ENCODE results near the gene URI1. TPM values are rescaled to one million over a fixed set of nuclear protein-coding genes. Genes with fewer than 3 reads are reported as not detected.

The URI1 gene
- total and polyA plus RNA-seq, 2 donors, result 51.4 to 59.6 TPM

GRCh38 chr19:30060531-30061222, 118.6 kb downstream of the URI1 start:
- Histone ChIP-seq H3K27ac (ENCODE audit: low read depth in 1 of 2, low read length in 1 of 2) (no peak overlapping the region), H3K4me3 (ENCODE audit: low read length in 2 of 2) (no peak overlapping the region), H3K27me3 (ENCODE audit: control insufficient read depth in 2 of 2, insufficient read depth in 1 of 2, low read length in 1 of 2) (no peaks in the 10 kb centered on the region), H3K4me1 (ENCODE audit: control insufficient read depth in 2 of 2, insufficient read depth in 2 of 2, low read length in 2 of 2) (no peaks in the 10 kb centered on the region), H3K36me3 (ENCODE audit: control insufficient read depth in 2 of 2, insufficient read depth in 2 of 2, low read length in 1 of 2) (no peaks in the 10 kb centered on the region), H3K9me3 (ENCODE audit: control insufficient read depth in 2 of 2, insufficient read depth in 1 of 2, low read length in 1 of 2) (peaks cover 0 to 2% of the 10 kb centered on the region in 2 donors)
- DNase-seq (ENCODE audit: low read depth in 6 of 9, low spot score in 9 of 9), result no peak
- 85% methylated on average over 13 of the region's 13 CpGs for WGBS

- Histone ChIP-seq H3K27me3 (ENCODE audit: control insufficient read depth in 2 of 2, insufficient read depth in 1 of 2, low read length in 1 of 2) (no peaks in the 10 kb centered on the region), H3K4me3 (ENCODE audit: low read length in 2 of 2) (no peak overlapping the region), H3K4me1 (ENCODE audit: control insufficient read depth in 2 of 2, insufficient read depth in 2 of 2, low read length in 2 of 2) (no peaks in the 10 kb centered on the region), H3K9me3 (ENCODE audit: control insufficient read depth in 2 of 2, insufficient read depth in 1 of 2, low read length in 1 of 2) (peaks cover 0 to 2% of the 10 kb centered on the region in 2 donors), H3K36me3 (ENCODE audit: control insufficient read depth in 2 of 2, insufficient read depth in 2 of 2, low read length in 1 of 2) (no peaks in the 10 kb centered on the region), H3K27ac (ENCODE audit: low read depth in 1 of 2, low read length in 1 of 2) (no peak overlapping the region)
- no peak for DNase-seq (ENCODE audit: low read depth in 6 of 9, low spot score in 9 of 9)
- 92% methylated on average over 26 of the region's 26 CpGs for WGBS
Observed at GRCh38 chr19:30061223-30062064, 119.4 kb downstream of the URI1 start.

GRCh38 chr19:30062065-30062906, 120.2 kb downstream of the URI1 start:
- Histone ChIP-seq H3K36me3 (ENCODE audit: control insufficient read depth in 2 of 2, insufficient read depth in 2 of 2, low read length in 1 of 2) (no peaks in the 10 kb centered on the region), H3K27me3 (ENCODE audit: control insufficient read depth in 2 of 2, insufficient read depth in 1 of 2, low read length in 1 of 2) (no peaks in the 10 kb centered on the region), H3K9me3 (ENCODE audit: control insufficient read depth in 2 of 2, insufficient read depth in 1 of 2, low read length in 1 of 2) (peaks cover 0 to 2% of the 10 kb centered on the region in 2 donors), H3K4me1 (ENCODE audit: control insufficient read depth in 2 of 2, insufficient read depth in 2 of 2, low read length in 2 of 2) (peaks cover 0 to 8% of the 10 kb centered on the region in 2 donors), H3K27ac (ENCODE audit: low read depth in 1 of 2, low read length in 1 of 2) (no peak overlapping the region), H3K4me3 (ENCODE audit: low read length in 2 of 2) (no peak overlapping the region)
- no peak for DNase-seq (ENCODE audit: low read depth in 6 of 9, low spot score in 9 of 9)
- 90% methylated on average over 16 of the region's 16 CpGs for WGBS

GRCh38 chr19:30062907-30063649, 121.0 kb downstream of the URI1 start:
- H3K27ac ChIP-seq (ENCODE audit: low read depth in 1 of 2, low read length in 1 of 2), result no peak overlapping the region
- 93% methylated on average over 11 of the region's 11 CpGs for WGBS
- H3K4me1 ChIP-seq (ENCODE audit: control insufficient read depth in 2 of 2, insufficient read depth in 2 of 2, low read length in 2 of 2), result peaks cover 0 to 9% of the 10 kb centered on the region in 2 donors
- no peak for DNase-seq (ENCODE audit: low read depth in 6 of 9, low spot score in 9 of 9)
- no peak overlapping the region for H3K4me3 ChIP-seq (ENCODE audit: low read length in 2 of 2)
- H3K9me3 ChIP-seq (ENCODE audit: control insufficient read depth in 2 of 2, insufficient read depth in 1 of 2, low read length in 1 of 2), result peaks cover 0 to 2% of the 10 kb centered on the region in 2 donors
- no peaks in the 10 kb centered on the region for H3K27me3 ChIP-seq (ENCODE audit: control insufficient read depth in 2 of 2, insufficient read depth in 1 of 2, low read length in 1 of 2)
- H3K36me3 ChIP-seq (ENCODE audit: control insufficient read depth in 2 of 2, insufficient read depth in 2 of 2, low read length in 1 of 2), result no peaks in the 10 kb centered on the region

- no peak for DNase-seq (ENCODE audit: low read depth in 6 of 9, low spot score in 9 of 9)
- Histone ChIP-seq H3K9me3 (ENCODE audit: control insufficient read depth in 2 of 2, insufficient read depth in 1 of 2, low read length in 1 of 2) (peaks cover 0 to 2% of the 10 kb centered on the region in 2 donors), H3K27ac (ENCODE audit: low read depth in 1 of 2, low read length in 1 of 2) (no peak overlapping the region), H3K4me3 (ENCODE audit: low read length in 2 of 2) (no peak overlapping the region), H3K36me3 (ENCODE audit: control insufficient read depth in 2 of 2, insufficient read depth in 2 of 2, low read length in 1 of 2) (no peaks in the 10 kb centered on the region), H3K27me3 (ENCODE audit: control insufficient read depth in 2 of 2, insufficient read depth in 1 of 2, low read length in 1 of 2) (no peaks in the 10 kb centered on the region), H3K4me1 (ENCODE audit: control insufficient read depth in 2 of 2, insufficient read depth in 2 of 2, low read length in 2 of 2) (peaks cover 0 to 9% of the 10 kb centered on the region in 2 donors)
- WGBS, result 95% methylated on average over 13 of the region's 13 CpGs
Observed at GRCh38 chr19:30063650-30064347, 121.8 kb downstream of the URI1 start.

- Histone ChIP-seq H3K36me3 (ENCODE audit: control insufficient read depth in 2 of 2, insufficient read depth in 2 of 2, low read length in 1 of 2) (no peaks in the 10 kb centered on the region), H3K4me3 (ENCODE audit: low read length in 2 of 2) (no peak overlapping the region), H3K9me3 (ENCODE audit: control insufficient read depth in 2 of 2, insufficient read depth in 1 of 2, low read length in 1 of 2) (peaks cover 0 to 2% of the 10 kb centered on the region in 2 donors), H3K27me3 (ENCODE audit: control insufficient read depth in 2 of 2, insufficient read depth in 1 of 2, low read length in 1 of 2) (no peaks in the 10 kb centered on the region), H3K4me1 (ENCODE audit: control insufficient read depth in 2 of 2, insufficient read depth in 2 of 2, low read length in 2 of 2) (peaks cover 0 to 9% of the 10 kb centered on the region in 2 donors), H3K27ac (ENCODE audit: low read depth in 1 of 2, low read length in 1 of 2) (no peak overlapping the region)
- DNase-seq (ENCODE audit: low read depth in 6 of 9, low spot score in 9 of 9), result no peak
- WGBS, result 79% methylated on average over 19 of the region's 19 CpGs
Observed at GRCh38 chr19:30064348-30064699, 122.3 kb downstream of the URI1 start.

- DNase-seq (ENCODE audit: low read depth in 6 of 9, low spot score in 9 of 9), result no peak
- 86% methylated on average over 16 of the region's 16 CpGs for WGBS
- Histone ChIP-seq H3K4me3 (ENCODE audit: low read length in 2 of 2) (no peak overlapping the region), H3K9me3 (ENCODE audit: control insufficient read depth in 2 of 2, insufficient read depth in 1 of 2, low read length in 1 of 2) (no peaks in the 10 kb centered on the region), H3K4me1 (ENCODE audit: control insufficient read depth in 2 of 2, insufficient read depth in 2 of 2, low read length in 2 of 2) (peaks cover 0 to 9% of the 10 kb centered on the region in 2 donors), H3K36me3 (ENCODE audit: control insufficient read depth in 2 of 2, insufficient read depth in 2 of 2, low read length in 1 of 2) (no peaks in the 10 kb centered on the region), H3K27ac (ENCODE audit: low read depth in 1 of 2, low read length in 1 of 2) (no peak overlapping the region), H3K27me3 (ENCODE audit: control insufficient read depth in 2 of 2, insufficient read depth in 1 of 2, low read length in 1 of 2) (no peaks in the 10 kb centered on the region)
Observed at GRCh38 chr19:30064771-30065494, 122.9 kb downstream of the URI1 start.

Measured in thymus (tissue), 11 donors.